Breast epithelium (tissue), 4 donors: Measurements from ENCODE around the gene CAMK2D. TPM values are rescaled to one million over a fixed set of nuclear protein-coding genes. Genes with fewer than 3 reads are reported as not detected.

Experiments used
- DNase-seq, 2 donors: peaks; one replicate each; pipeline ENCODE4 v3.0.0-alpha.2; 2019; ENCODE audit warnings: low spot score in 2 of 2
- H3K27ac ChIP-seq, 2 donors: fragments of 200-600 bp; sonication (generic) in 1 of 2; one replicate each; pipeline ENCODE4 v1.5.1; 2016 to 2019; ENCODE audit warnings: mild to moderate bottlenecking in 1 of 2
- H3K27me3 ChIP-seq, 2 donors: fragments of 200-600 bp; sonication (generic) in 1 of 2; one replicate each; pipeline versions ENCODE4 v1.5.1 to v1.6.0; 2017 to 2019; ENCODE audit warnings: control low read depth in 1 of 2, mild to moderate bottlenecking in 1 of 2
- H3K36me3 ChIP-seq: fragments of 200-600 bp; one replicate; pipeline ENCODE4 v1.5.1; 2019
- H3K4me1 ChIP-seq, 2 donors: fragments of 200-600 bp; sonication (generic); one replicate each; pipeline ENCODE4 v1.5.1; 2016 to 2019; ENCODE audit warnings: control low read depth in 1 of 2
- H3K4me3 ChIP-seq, 3 donors: fragments of 200-600 bp; sonication (generic); 1 replicate in 2 of 3; 2 replicates in 1 of 3; pipeline ENCODE4 v1.5.1; 2016 to 2019; ENCODE audit warnings: mild to moderate bottlenecking in 3 of 3, moderate library complexity in 2 of 3
- H3K9me3 ChIP-seq, 2 donors: fragments of 200-600 bp; sonication (generic) in 1 of 2; one replicate each; pipeline ENCODE4 v1.5.1; 2016 to 2019; ENCODE audit warnings: control low read depth in 1 of 2
- CTCF ChIP-seq, 3 donors: fragments of 450-650 bp; IDR thresholded peaks; one replicate each; pipeline ENCODE4 v1.5.1; 2016 to 2017; ENCODE audit warnings: antibody characterized with exemption in 3 of 3, mild to moderate bottlenecking in 3 of 3, moderate library complexity in 3 of 3
- POLR2A ChIP-seq: fragments of 450-650 bp; IDR thresholded peaks from one replicate; pipeline ENCODE4 v1.6.1; 2016; ENCODE audit warnings: antibody characterized with exemption, mild to moderate bottlenecking, moderate library complexity
- POLR2AphosphoS5 ChIP-seq, 3 donors: sonication (generic); formaldehyde crosslinking; IDR thresholded peaks; one replicate each; pipeline ENCODE4 v1.6.1; 2017; ENCODE audit warnings: antibody characterized with exemption in 3 of 3
- intact Hi-C: fragments of 100-400 bp; cut with DNase I; formaldehyde crosslinking; loops from one replicate; pipeline ENCODE4 v1.15.1; 2023; ENCODE audit warnings: low total_unique reads
- total RNA-seq, 3 donors: library from RNA; depleted of rRNA; stranded (reverse); fragments of >200 nt; gene quantifications; one replicate each; pipeline ENCODE4 v1.1.0, GENCODE V29; 2016

The CAMK2D gene
- total RNA-seq, 3 donors from 2014 or later: 47.7 to 62.1 (median 57.7) TPM

GRCh38 chr4:113572620-113573019 is 188.9 kb downstream of the CAMK2D start:
- no peaks in the 10 kb centered on the region for H3K36me3 ChIP-seq
- H3K4me3 ChIP-seq: no peak overlapping the region
- no peaks in the 10 kb centered on the region for H3K4me1 ChIP-seq
- TF ChIP-seq POLR2AphosphoS5 (IDR thresholded peaks at IDR 0.05): no peak
- intact Hi-C loops: no loop called here
- no peak for DNase-seq
- no peak overlapping the region for H3K27ac ChIP-seq
- no peaks in the 10 kb centered on the region for H3K9me3 ChIP-seq
- no peaks in the 10 kb centered on the region for H3K27me3 ChIP-seq

- Histone ChIP-seq H3K4me1 (no peaks in the 10 kb centered on the region), H3K4me3 (no peak overlapping the region), H3K27me3 (no peaks in the 10 kb centered on the region), H3K36me3 (no peaks in the 10 kb centered on the region), H3K27ac (no peak overlapping the region), H3K9me3 (no peaks in the 10 kb centered on the region)
- intact Hi-C loops: no loop called here
- TF ChIP-seq POLR2AphosphoS5 (IDR thresholded peaks at IDR 0.05) (no peak), POLR2A (no peak), CTCF (IDR thresholded peaks at IDR 0.05) (no peak)
- DNase-seq: no peak
Measured at GRCh38 chr4:113566015-113566795, 195.3 kb downstream of the CAMK2D start.

- H3K27me3 ChIP-seq: no peaks in the 10 kb centered on the region
- H3K9me3 ChIP-seq: no peaks in the 10 kb centered on the region
- H3K4me3 ChIP-seq: no peak overlapping the region
- no peak for DNase-seq
- TF ChIP-seq CTCF (IDR thresholded peaks at IDR 0.05) (no peak), POLR2AphosphoS5 (IDR thresholded peaks at IDR 0.05) (no peak), POLR2A (no peak)
- H3K4me1 ChIP-seq: no peaks in the 10 kb centered on the region
- H3K27ac ChIP-seq: no peak overlapping the region
- no peaks in the 10 kb centered on the region for H3K36me3 ChIP-seq
- intact Hi-C loops: no loop called here
Measured at GRCh38 chr4:113565702-113566012, 195.9 kb downstream of the CAMK2D start.

GRCh38 chr4:113564493-113564892 is 197.0 kb downstream of the CAMK2D start:
- intact Hi-C loops: no loop called here
- H3K4me3 ChIP-seq: no peak overlapping the region
- no peak for TF ChIP-seq POLR2AphosphoS5 (IDR thresholded peaks at IDR 0.05)
- TF ChIP-seq POLR2A: no peak
- no peak for TF ChIP-seq CTCF (IDR thresholded peaks at IDR 0.05)
- no peak overlapping the region for H3K27ac ChIP-seq
- no peak for DNase-seq
- no peaks in the 10 kb centered on the region for H3K27me3 ChIP-seq
- H3K4me1 ChIP-seq: no peaks in the 10 kb centered on the region
- no peaks in the 10 kb centered on the region for H3K9me3 ChIP-seq
- no peaks in the 10 kb centered on the region for H3K36me3 ChIP-seq

- intact Hi-C loops: no loop called here
- Histone ChIP-seq H3K9me3 (no peaks in the 10 kb centered on the region), H3K4me1 (no peaks in the 10 kb centered on the region), H3K36me3 (no peaks in the 10 kb centered on the region), H3K27ac (no peak overlapping the region), H3K4me3 (no peak overlapping the region), H3K27me3 (no peaks in the 10 kb centered on the region)
- TF ChIP-seq CTCF (IDR thresholded peaks at IDR 0.05) (no peak), POLR2AphosphoS5 (IDR thresholded peaks at IDR 0.05) (no peak), POLR2A (no peak)
- DNase-seq: no peak
Measured at GRCh38 chr4:113563691-113564378, 197.7 kb downstream of the CAMK2D start.
